SW 1271 (cell line): Measurements from ENCODE around the gene RPTOR.
"Not testable (repeated sequence)": the region's sequence is repeated elsewhere in the genome, so short reads cannot be mapped to it uniquely, and the experiment has no call there.

Experiments used
- DNase-seq, 2 experiments: peaks; one replicate each; lab custom pipeline; 2025; lab: John Stamatoyannopoulos, UW

Gene RPTOR

GRCh38 chr17:80800481-80801391 lies 256.1 kb downstream of the RPTOR start:
- DNase-seq, result no peak

DNA sequence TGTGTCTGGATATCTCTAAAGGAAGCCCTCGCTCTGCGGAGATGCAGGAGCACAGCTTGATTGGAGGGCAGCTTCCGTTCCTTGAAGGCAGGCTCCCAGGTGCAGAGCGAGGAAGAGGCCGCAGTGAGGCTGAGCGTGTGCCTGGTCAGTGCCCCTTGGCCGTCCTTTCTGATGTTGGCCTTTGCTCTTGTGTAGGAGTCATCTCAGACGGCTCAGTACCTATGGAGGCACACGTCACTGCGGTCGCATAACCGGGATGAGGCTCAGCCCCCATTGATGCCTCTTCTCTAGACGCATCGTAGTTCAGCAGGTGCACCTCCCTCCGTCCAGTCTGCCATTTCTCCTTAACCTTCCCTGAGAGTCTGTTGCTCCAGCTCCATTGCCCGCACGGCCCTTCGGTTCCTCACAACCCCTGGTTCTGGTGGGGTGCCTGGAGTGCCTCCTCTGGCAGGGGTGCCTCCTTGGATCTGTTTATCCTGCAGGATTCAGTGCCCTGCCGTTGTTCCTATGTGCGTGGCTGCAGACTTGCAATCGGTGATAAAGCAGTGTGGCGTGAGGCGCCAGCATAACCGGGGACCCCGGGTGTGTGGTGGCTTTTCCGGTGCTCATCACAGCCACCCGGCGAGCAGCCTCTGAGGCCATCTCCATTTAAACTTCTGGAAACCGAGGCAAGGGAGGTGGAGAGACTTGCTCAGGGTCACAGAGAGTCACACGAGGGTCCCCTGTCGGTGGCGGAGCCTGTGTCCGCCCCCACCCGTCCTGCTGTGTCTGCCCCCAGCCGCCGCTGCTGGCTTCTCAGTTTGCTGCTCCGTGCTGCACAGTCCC lies 258.2 kb downstream of the RPTOR start:
- no peak for DNase-seq

DNA sequence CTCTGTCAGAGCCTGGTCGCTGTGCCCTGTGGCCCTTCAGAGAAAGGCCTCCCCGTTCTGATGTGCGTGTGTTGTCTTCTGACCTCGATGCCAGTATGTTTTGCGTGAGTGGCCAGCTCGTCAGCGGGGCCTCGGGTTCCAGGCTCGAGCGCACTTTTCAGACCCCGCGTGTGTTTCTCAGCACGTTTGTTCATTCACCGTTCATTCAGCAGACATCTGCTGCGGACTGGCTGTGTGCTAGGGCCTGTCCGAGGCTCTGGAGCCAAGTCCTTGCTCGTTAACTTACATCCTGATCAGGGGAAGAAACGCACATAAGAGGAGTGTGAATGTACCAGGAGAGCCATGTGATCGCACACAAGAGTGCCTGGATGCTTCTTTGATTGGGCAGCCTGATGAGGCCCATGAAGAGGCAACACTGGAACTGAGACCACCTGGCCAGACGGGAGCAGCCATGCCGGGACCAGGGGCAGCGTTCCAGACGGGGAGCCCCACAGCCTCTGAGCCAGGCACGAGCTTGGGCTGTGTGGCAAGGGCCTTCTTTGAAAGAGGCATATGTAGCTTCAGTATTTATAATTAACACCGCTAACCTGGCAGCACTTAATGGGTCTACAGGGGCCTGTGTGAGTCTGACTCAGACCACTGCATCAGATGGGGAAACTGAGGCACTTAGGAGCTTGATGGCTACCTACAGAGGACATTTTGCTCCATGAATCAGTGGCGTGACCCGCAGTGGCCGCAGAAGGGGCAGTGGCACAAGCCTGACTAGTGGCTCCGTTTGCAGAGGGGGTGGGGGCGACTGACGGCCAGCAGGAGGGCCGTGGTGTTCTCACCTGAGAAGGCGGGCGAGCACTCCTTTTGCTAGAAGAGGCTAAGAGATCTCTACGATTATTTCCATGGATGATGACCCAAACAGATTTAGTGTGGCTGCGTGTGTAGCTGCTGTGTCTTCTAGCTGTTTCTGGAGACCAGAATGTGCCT lies 259.1 kb downstream of the RPTOR start:
- no peak for DNase-seq

DNA sequence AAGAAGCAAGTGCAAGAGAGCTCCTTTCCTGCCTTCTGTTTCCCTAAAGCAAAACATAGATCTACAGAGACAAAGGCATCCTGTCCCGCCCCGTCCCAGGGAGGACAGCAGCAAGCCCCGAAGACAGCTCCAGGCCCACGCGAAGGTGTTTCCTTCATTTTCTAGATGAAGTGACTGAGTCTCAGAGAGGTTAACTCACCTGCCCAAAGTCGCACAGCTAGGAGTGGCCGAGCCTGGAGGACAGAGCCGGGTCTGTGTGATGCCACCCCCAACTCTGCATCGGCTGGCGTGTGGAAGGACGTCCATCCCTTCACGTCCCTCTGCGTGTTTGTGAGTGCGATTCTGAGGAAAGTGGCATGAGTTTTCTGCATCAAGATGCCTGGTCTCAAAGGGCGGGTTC lies 259.8 kb downstream of the RPTOR start:
- no peak for DNase-seq

DNA sequence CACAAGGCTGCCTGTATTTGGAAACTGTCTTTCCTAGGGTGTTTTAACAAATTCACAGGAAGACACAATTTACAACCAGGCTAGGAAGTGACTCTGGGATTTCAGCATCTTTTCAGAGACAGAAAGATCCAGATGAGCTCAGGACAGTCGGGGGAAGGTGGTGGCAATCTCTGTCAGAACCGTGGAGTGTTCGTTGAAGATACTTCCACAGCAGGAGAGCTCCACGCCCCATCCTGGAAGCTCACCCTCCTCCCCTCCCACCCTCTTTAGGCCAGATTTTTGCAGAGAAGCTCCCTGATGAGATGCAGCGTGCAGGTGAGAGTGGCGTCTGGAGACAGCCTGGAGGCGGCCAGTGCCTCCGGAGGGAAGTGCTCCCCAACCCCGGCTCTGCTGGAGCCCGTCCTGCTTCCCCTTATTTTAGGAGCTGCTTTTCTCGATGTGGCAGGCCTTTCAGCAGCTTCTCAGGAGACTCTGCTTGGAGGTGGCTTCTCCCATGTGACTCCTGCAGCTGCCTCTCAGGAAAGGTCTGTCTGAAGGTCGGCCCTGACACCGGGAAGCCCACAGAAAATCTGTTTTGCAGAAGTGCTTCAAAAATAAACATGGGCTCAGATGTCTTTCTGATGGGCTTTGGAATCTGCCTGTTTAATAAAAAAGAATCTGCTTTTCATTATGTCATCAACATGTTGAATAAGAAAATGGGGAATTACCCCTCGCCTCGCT lies 260.6 kb downstream of the RPTOR start:
- DNase-seq, result no peak

- no peak for DNase-seq
Observed at GRCh38 chr17:80807014-80807413, 262.4 kb downstream of the RPTOR start.

DNA sequence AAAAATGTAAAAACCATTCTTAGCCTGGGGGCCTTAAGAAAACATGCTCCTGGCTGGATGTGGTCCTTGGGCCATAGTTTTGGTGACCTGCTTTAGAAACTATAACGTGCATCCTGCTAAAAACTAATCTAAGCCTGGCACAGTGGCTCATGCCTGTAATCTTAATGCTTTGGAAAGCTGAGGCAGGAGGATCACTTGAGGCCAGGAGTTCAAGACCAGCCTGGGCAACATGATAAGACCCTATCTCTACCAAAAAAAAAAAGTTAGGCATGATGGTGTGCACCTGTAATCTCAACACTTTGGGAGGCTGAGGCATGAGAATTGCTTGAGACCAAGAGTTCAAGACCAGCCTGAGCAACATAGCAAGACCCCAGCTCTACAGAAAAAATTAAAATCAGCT lies 263.2 kb downstream of the RPTOR start:
- DNase-seq, result no peak

- no peak for DNase-seq
Observed at GRCh38 chr17:80811181-80812105, 266.8 kb downstream of the RPTOR start.

GRCh38 chr17:80812362-80813088 lies 267.9 kb downstream of the RPTOR start:
- no peak for DNase-seq

DNA sequence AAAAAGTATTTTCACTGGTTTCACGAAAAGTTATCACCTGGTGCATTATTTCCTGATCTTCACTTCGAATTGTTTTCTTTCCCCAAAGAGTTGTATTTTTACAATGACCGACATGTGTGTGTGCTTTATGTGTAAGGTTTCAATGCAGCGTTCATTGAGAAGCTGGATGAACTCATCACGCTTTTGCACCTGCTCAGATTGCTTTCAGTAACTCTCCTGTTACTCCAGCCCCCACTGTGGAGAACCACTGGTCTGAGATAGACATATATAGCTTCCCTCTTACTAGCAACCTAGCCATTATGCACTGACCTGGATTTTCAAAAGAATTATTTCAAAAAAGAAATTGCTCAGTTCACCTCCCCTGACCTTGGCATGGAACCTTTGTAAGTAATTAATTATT lies 268.7 kb downstream of the RPTOR start:
- no peak for DNase-seq

GRCh38 chr17:80814491-80814890 lies 269.9 kb downstream of the RPTOR start:
- no peak for DNase-seq

DNA sequence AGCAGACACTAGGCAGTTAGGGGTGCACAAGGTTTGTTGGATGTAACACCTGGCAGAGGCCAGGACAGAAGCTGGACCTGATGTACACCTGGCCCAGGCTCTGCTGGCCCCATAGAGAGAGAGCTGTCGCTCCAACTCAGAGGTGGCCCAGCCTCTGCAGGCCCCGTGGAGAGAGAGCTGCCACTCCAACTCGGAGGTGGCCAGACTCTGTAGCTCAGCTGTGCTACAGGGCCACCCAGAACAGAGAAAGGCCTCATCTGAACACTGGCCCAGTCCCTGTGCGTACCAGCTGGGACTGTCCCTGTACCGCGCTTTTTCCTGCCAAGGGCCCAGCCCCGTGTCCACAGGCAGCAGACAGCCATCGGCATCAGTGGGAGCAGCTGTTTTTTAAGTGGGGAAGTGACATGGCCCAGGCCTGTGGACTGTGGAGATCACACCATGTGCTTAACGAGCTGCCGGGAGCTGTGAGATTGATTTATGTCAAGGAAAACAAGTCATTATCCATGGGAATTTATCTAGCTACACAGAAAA lies 270.6 kb downstream of the RPTOR start:
- no peak for DNase-seq

DNA sequence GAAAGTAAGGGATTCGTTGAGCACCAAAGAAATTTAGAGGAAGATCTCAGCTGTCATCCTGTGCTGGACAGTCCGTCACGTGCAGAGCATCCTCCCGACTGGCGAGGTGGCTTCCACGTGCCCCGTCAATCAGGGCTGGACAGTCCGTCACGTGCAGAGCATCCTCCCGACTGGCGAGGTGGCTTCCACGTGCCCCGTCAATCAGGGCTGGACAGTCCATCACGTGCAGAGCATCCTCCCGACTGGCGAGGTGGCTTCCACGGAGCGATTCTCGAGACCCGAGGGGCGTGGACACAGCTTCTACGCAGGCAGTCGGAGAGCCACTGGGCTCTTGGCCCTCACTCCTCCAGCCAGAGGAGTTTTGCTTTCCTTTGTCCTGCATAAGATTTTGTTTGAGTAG lies 271.1 kb downstream of the RPTOR start:
- DNase-seq, result not testable (repeated sequence)

DNA sequence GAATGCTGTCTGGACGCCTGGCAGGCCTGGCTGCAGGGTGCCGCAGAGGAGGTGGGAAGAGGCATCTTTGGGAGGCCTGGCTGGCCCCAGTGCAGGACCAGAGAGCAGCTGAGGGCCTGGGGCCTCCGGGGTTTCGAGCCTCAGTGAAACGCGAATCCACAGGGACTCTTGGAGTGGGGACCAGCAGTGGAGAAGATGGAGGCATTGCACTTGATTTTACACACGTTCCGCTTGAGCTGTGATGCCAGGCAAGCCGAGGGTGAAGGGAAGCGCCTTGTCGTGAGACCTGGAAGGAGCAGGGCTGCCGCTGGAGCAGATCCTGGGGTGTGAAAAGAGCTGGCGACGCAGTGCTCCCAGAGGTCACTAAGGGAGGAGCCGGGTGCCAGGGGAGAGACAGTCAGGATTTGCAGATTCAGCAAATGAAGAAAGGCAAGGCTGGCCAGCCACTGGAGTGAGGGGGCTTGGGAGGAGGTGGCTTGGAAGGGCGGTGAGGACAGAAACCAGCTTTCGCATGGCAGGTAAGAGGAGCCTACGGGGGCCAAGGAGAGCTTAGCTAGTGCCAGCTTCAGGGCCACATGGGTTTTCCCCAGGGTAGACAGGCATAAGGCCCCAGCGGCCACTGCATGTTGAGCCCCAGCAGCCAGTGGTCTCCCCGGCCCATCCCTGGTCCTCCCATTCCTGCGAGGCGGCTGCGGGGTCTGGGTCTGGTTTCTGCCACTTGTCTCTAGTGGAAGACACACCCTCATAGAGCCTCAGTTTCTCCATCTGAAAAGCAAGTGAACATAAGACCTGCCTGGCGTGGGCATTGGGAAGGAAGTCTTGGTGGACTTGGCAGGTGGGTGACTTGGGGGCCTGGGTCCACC lies 271.8 kb downstream of the RPTOR start:
- no peak for DNase-seq

DNA sequence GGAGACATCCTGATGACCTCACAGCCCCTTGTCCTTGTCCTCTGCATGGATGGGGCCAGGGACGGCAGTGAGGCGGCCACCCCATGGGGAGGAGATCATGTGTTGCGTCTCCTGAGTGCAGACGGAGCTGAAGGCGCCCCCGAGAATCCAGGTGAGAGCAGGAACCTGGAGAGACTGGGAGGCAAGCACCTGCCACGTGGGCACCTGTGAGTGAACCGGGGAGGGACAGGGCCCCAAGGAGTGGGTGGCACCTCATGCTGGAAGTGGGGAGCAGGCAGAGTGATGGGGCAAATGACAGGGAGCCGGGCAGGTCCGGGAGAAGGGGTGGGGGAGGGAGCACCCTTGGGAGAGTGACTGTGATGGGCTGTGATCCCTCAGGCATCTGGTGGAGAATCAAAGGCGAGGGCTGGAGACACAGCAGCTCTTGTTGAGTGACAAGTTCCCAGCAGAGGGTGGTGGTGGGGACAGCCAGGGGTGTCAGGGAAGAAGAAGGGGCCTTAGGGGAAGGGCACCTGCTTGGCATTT lies 272.7 kb downstream of the RPTOR start:
- no peak for DNase-seq

DNA sequence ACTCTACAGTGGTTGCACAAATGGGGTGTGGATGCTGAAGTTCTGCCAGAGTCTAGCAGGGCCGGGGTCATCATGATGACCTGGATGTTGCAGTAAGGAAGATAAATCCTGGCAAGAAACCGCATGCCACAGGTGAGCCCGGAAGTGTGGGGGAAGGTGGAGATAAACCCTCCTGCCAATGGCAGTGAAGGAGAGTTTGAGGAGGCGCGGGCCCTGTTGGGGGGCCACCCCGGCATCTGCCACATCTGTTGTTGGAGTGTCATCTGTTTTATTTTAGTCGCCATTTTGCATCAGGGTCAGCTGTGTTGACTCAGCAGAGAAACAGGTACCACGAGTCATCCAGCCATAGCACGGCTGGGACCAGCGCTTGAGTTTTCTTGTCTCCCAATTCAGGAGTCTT lies 273.2 kb downstream of the RPTOR start:
- DNase-seq, result no peak

GRCh38 chr17:80818871-80819270 lies 274.2 kb downstream of the RPTOR start:
- no peak for DNase-seq
